Mucosa of descending colon (tissue), 3 donors: Measurements from ENCODE around the gene ITGA1. TPM values are rescaled to one million over a fixed set of nuclear protein-coding genes. Genes with fewer than 3 reads are reported as not detected.

Source experiments
- ATAC-seq: fragments of 200-7000 bp; cut with Tn5 transposase; one replicate; pipeline ENCODE4 v1.9.1; 2020; ENCODE audit warnings: mild to moderate bottlenecking, moderate library complexity
- DNase-seq, 3 donors: peaks; one replicate each; pipeline ENCODE4 v3.0.0-alpha.2; 2020
- H3K36me3 ChIP-seq: fragments of 200-600 bp; one replicate; pipeline ENCODE4 v1.8.0; 2021; ENCODE audit warnings: low read depth, mild to moderate bottlenecking
- H3K4me1 ChIP-seq: fragments of 200-600 bp; one replicate; pipeline ENCODE4 v1.8.0; 2021; ENCODE audit warnings: low read depth, mild to moderate bottlenecking
- H3K4me3 ChIP-seq: fragments of 200-600 bp; one replicate; pipeline ENCODE4 v1.8.0; 2021; ENCODE audit warnings: mild to moderate bottlenecking
- H3K9me3 ChIP-seq: fragments of 200-600 bp; one replicate; pipeline ENCODE4 v1.8.0; 2021; ENCODE audit warnings: mild to moderate bottlenecking
- intact Hi-C, 2 donors: fragments of 100-400 bp; cut with DNase I in 1 of 2; cut with micrococcal nuclease in 1 of 2; formaldehyde crosslinking; loops; one replicate each; pipeline versions ENCODE4 v1.11.0 to v1.11.1; 2022; cut with DNase I, micrococcal nuclease
- long read RNA-seq, 2 donors: library from polyadenylated mRNA; unstranded; transcript quantifications; one replicate each; pipeline ENCODE4 v2.0.0, GENCODE V29; 2019 to 2021
- total RNA-seq, 3 donors: library from RNA; stranded (reverse); fragmentation: NEBNext Ultra II Directional in 2 of 3; extraction: Animal tissue kit (Norgen Biotek cat#: 25700) in 2 of 3; gene quantifications; one replicate each; pipeline versions ENCODE4 v1.2.1 to v1.2.4, GENCODE V29; 2021 to 2023
- TF ChIP-seq, protein P1 (sequence below): fragments of 200-600 bp; IDR thresholded peaks from one replicate; pipeline ENCODE4 v1.8.0; 2022; ENCODE audit warnings: antibody characterized with exemption, mild to moderate bottlenecking
- donor health status: DM: no; HTN: no; CAD: no; lungs with moderate emphysema.
- donor health status: DM: no; HTN: no; CAD: no.
- donor health status: DM: no; HTN: yes; CAD: no.

The ITGA1 gene
- 100 to 1,000 TPM in 1 of 3 donors, 10 to 100 TPM in 2; 18.7 to 207 (median 42.0) TPM for total RNA-seq
- long read RNA-seq, donor 1, full-length matches to known transcripts = 27 of 48 reads
- long read RNA-seq, donor 1, partial matches to known transcripts = 15 of 48 reads
- long read RNA-seq, donor 1, other reads (novel, unspliced or antisense) = 6 of 48 reads
- long read RNA-seq, donor 2, full-length matches to known transcripts = 2 of 11 reads
- long read RNA-seq, donor 2, partial matches to known transcripts = 9 of 11 reads
- long read RNA-seq, donor 2, other reads (novel, unspliced or antisense) = 0 of 11 reads

DNA sequence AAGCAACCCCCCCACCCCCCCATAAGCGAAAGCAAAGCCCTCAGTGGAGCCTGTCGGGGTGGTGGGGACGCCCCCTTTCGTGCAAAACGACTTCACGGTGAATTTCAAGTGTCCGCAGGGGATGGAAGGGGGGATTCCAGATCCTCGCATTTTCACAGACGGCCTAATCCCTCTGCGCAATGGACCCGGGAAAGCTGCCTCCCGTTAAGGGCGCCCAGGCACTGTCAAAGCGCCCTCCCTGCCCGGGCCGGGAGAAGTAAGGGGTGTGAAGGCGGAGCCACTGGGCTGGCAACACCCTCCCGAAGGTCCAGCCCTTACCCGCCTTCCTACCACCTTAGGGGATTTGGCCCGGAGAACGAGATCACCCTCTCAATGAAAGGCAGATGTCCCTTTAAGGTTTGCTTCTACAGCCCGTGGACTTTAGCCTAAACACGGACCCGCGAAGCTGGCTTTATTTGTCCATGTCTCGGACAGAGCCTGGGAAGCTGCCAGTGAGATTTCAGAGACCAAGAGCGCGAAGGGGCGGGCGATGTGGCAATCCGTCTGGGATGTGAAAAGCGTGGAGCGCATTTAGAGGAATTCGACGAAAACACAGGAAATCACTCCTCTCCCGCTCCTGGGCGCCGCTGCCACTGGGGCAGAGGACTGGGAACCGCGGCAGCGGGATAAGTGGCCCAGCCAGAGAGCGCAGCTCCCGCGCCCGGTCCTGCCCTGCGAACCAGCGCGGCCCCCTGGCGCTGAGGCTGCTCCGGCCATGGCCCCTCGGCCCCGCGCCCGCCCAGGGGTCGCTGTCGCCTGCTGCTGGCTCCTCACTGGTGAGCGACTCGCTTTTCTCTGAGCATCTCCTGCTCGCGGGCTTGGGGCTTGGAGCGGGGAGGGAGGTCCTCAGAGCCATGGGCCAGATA, at the start of gene ITGA1, which contains the start of gene PELO:
ITGA1 (plus strand) TSS at position 317 of the 905 bp plus-strand sequence; CDS start at position 755, 438 bp downstream.
PELO (plus strand) TSS at position 317 of the 905 bp plus-strand sequence. CDS start 12,479 bp downstream, outside the sequence.
- Histone ChIP-seq H3K9me3 (no peaks in the 10 kb centered on the region), H3K36me3 (no peaks in the 10 kb centered on the region), H3K4me3 (peak within 1 kb of the TSS; percentile 41), H3K4me1 (peaks cover 7% of the 10 kb centered on the region)
- peak; percentile 82 to 85 (median 83) for DNase-seq
- TF ChIP-seq, protein P1, sequence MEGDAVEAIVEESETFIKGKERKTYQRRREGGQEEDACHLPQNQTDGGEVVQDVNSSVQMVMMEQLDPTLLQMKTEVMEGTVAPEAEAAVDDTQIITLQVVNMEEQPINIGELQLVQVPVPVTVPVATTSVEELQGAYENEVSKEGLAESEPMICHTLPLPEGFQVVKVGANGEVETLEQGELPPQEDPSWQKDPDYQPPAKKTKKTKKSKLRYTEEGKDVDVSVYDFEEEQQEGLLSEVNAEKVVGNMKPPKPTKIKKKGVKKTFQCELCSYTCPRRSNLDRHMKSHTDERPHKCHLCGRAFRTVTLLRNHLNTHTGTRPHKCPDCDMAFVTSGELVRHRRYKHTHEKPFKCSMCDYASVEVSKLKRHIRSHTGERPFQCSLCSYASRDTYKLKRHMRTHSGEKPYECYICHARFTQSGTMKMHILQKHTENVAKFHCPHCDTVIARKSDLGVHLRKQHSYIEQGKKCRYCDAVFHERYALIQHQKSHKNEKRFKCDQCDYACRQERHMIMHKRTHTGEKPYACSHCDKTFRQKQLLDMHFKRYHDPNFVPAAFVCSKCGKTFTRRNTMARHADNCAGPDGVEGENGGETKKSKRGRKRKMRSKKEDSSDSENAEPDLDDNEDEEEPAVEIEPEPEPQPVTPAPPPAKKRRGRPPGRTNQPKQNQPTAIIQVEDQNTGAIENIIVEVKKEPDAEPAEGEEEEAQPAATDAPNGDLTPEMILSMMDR = no peak
- intact Hi-C loops = loop anchor here (2.0 to 10.0 kb wide), 2 partner anchors 127 kb away; no protein-coding TSS in a partner anchor
- peak; percentile 86 for ATAC-seq

DNA sequence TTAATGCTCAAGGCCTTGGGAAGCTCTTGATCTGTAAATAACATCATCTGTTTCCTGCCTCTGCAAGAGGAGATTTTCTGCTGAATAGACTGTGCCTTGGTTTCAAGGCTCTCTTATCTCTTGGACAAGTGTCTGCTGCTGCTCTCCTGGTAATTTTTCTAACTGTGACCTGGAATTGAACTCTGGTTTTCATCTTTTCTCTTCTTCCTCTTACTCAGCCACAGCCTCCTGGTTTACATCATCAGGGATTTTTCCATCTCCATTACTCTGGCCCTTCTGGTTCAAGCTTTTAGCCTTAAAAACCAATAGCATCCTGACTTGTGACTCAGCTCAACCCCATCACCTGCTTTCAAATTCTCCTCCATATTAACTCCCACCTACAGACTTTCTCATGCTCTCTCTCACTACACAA, 49.6 kb upstream of the ITGA1 start:
- H3K4me3 ChIP-seq = no peak overlapping the region
- TF ChIP-seq, protein P1 = no peak
- H3K36me3 ChIP-seq = no peaks in the 10 kb centered on the region
- ATAC-seq = no peak
- H3K4me1 ChIP-seq = no peaks in the 10 kb centered on the region
- no peak for DNase-seq
- intact Hi-C loops = no loop called here
- no peaks in the 10 kb centered on the region for H3K9me3 ChIP-seq

DNA sequence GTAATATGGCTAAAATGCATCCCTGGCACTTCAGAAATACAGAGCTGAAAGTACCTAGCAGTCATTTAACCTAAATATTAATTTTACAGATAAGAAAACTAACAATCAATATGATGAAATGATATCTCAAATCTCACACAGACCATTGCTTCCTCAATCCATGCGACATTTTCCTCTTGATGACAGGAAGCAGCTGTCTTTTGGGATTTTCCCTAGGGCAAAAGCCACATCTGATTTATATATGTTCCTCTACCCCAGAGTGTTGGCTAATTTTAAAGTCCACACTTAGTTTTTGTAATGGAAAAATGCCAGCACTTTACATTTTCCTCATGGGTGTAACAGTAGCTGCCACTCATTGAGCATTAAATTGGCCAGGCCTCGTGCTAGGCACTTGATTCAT, 47.7 kb upstream of the ITGA1 start:
- H3K4me1 ChIP-seq = no peaks in the 10 kb centered on the region
- intact Hi-C loops = no loop called here
- TF ChIP-seq, protein P1 = no peak
- no peaks in the 10 kb centered on the region for H3K36me3 ChIP-seq
- no peak overlapping the region for H3K4me3 ChIP-seq
- ATAC-seq (no peak), DNase-seq (no peak)
- H3K9me3 ChIP-seq = no peaks in the 10 kb centered on the region

DNA sequence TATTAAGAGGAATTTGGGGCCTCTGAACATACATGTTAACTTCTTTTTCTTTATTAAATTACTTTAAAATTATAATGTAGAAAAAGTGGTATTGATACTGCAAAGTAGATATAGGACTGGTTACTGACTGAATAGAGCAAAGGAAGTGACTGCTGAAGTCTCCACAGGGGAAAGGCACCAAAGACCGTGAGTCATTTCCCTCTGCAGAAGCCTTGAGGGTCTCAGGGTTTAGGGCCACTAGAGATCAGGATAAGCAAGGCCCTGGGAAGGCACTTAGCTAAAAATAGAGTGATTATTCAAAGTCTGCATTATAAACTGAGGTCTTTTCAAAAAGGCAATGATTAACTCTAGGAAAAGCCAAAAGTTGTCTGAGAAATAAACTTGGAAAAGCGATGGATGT, 44.7 kb upstream of the ITGA1 start:
- TF ChIP-seq, protein P1 = no peak
- peak; percentile 54 for ATAC-seq
- Histone ChIP-seq H3K36me3 (no peaks in the 10 kb centered on the region), H3K4me1 (no peaks in the 10 kb centered on the region), H3K9me3 (no peaks in the 10 kb centered on the region), H3K4me3 (no peak overlapping the region)
- intact Hi-C loops = no loop called here
- DNase-seq = no peak

DNA sequence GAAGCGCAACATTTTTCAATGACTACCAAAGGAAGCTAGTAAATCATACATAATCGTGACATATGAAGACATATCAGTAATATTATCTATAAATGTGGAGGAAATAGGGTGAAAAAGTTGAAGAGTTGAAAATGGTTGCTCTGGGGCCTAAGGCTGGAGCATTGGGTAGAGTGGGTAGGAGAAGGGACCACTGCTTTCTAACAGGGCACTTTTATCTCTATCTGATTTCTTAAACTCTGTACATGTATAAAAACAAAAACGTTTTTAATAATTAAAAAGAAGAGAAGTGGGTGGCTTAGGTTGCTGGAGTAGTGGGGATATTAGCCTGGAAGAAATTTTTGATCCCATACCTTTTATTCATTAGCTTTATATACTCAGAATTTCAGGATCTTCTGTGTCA, 44.2 kb upstream of the ITGA1 start:
- H3K4me1 ChIP-seq = no peaks in the 10 kb centered on the region
- ATAC-seq (no peak), DNase-seq (no peak)
- TF ChIP-seq, protein P1 = no peak
- intact Hi-C loops = no loop called here
- H3K9me3 ChIP-seq = no peaks in the 10 kb centered on the region
- H3K36me3 ChIP-seq = no peaks in the 10 kb centered on the region
- H3K4me3 ChIP-seq = no peak overlapping the region
